Stimulated activated naive CD4-positive, alpha-beta T cell (primary cell): ENCODE measurements around the gene LMO3.

Experiments
- DNase-seq, 6 experiments: peaks; one replicate each; lab custom pipeline; 2025; lab: John Stamatoyannopoulos, UW

LMO3 gene

DNA sequence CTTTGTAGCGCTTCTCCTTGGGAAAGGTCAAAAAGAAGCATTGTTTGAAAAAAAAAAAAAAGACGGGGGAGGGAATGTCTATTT, at the start of gene LMO3:
LMO3 (minus strand) TSS at position 46 of the 84 bp plus-strand sequence. CDS start 5,302 bp downstream, outside the sequence.
- no peak for DNase-seq

- DNase-seq: no peak
These were observed 30.6 kb upstream of the LMO3 start for GRCh38 chr12:16636435-16637055.

DNA sequence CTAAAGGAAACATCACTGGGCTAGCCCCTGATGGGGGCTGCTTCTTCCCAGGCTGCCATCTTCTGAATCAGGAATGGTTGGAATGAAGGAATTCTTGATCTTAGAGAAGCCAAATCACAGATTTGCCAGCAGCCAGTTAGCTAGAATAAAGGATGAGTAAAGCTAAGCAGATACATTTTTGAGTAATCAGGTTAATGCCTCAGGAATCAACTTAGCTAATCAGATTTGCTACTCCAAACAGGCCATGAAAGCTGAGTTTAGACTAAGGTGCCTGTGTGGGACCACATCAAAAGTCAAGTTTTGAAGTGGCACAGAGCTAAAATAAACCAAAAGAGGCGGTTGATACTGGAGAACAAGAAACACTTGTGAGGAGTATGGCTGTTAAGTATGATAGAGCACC, 28.8 kb upstream of the LMO3 start:
- DNase-seq: no peak

DNA sequence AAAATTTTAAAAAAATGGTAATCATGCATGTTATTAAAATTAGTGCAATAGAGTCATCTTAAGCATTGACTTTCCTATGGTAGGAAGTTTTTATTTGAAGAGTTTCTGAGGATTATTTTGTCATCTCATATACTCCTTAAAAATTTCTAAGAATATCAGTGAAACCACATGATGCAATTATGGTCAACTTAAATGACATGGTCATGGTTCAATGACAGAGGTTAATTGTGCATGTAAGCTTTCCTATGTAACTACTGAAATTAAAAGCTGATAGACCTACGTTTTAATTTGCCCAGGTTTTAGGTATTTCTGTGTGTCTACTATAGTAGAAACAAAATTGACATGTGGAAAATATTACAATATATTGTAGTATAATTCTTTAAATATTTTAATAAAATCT, 21.0 kb upstream of the LMO3 start:
- DNase-seq: no peak

DNA sequence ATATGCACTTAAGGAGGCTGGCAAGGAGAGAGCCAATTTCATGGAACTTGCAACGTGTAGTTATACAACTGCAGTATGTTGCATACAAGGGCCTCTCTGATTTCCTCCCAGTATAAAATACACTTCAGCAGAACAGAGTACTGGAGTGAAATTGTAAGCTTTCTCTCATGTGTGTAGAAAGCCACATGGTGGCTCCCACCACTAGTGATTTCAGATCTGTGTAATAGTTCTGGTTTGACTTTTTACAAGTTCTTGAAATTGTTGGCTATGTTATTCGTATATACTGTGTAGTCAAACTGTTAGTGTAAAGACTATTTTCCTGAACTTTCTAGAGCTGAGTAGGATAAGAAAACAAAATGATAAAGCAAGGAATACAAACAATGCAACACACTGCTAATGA, 16.4 kb upstream of the LMO3 start:
- no peak for DNase-seq

- DNase-seq: no peak
These were observed 13.6 kb upstream of the LMO3 start for GRCh38 chr12:16619537-16619936.

GRCh38 chr12:16618256-16618655, 12.3 kb upstream of the LMO3 start:
- DNase-seq: no peak

DNA sequence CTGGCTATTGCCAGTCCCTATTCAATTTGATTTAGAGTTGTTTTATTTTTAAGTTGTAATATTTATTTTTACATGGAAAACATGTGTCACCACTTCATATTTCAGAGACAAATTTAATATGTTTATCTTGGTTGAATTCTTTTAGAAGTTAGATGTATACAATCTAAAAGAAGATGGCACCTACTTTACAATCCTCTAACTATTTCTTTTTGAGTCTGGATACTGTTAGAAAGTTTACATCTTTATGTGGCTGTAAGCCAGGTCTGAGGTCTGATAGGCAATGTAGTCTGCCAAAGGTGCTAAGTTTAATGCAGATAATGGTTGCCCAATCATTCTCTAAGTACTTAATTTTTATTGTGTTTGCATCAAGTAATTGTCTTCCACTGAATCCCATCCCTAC, 7.2 kb upstream of the LMO3 start:
- DNase-seq: no peak

- DNase-seq: no peak
These were observed 6.7 kb upstream of the LMO3 start for GRCh38 chr12:16612647-16613046.

DNA sequence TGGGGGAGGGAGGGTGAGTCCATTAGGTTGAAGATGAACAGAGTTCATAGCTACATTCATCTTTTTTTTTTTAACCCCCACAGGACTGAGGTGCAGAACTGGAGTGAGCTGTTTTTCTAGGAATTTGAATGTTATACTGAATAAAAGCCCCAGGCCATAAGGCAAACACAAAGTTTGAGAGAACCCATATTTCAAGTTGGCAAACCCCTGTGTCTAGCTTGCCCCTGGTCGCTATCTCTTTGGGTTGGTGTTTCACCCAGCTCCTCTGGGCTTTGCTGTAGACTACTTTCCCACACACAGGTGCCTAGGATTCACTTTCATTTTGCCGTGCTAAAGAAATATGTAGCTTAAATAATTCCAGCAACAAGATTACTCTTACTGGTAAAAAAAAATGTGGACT, 5.2 kb upstream of the LMO3 start:
- DNase-seq: no peak

GRCh38 chr12:16610743-16611142, 4.8 kb upstream of the LMO3 start:
- no peak for DNase-seq

DNA sequence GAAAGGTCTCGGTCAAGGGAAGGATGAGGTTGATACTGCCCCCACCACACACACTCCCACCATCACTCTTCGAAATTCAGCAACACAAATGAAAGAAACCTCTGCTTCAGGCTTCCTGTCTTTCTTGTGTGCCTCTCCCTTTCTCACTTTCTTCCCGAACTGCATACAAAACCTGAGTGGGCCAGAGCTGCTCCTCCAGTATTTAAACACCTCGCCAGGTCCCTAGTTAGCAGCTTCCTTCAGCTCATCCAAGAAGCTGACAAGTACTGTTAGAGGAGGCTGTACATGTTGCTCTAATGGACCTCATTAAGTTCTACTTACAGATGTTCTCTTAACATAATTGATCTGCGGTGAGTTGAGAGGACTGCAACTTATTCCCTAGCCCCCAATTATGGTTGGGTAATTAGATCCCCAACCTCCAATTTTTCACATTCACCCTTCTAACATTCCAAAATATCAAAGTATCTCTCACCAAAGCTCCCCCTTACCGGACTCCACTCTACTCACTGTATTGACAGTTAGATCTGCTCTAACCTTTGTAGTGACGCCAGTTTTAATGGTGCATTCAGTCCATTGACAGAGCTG, 4.1 kb upstream of the LMO3 start:
- no peak for DNase-seq

GRCh38 chr12:16608946-16609539, 3.1 kb upstream of the LMO3 start:
- no peak for DNase-seq

DNA sequence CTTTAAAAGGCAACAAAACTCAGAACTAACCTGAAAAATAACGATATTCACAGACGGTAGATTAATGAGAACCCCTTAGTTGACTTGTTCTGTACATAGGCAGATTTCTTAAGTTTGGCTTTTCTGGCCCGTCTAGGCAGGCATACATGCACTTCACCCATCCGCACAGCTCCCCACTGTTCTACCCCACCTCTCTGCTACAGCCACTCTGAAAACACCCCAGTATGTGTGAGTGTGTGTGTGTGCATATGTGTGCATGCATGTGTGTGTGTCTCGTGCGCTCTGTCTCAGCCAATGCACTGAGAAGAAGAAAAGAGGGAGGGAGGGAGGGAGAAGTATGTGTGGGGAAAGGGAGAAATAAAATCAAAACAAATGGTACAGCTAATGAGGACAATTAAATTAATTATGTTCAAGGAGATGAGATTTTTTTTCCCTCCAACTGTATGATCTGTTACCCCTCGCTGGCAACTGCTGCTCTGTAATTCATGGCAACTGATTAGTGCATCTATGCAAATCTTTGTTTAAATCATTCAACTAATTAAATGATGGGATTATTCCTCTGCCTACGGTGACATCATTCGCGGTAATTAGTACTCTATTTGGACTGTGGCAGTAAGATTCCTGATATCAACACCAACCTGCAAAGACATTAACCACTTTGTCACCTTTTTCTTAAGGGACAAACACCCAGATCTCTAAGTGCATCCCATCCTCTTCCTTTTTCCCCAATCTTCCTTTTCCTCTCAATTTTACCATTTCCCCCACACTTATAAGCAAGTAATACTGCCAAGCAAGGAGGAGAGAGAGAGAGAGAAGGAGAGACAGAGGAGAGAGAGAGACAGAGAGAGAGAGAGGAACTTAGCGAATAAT, 2.2 kb upstream of the LMO3 start:
- DNase-seq: no peak

GRCh38 chr12:16606991-16607390, 1.0 kb upstream of the LMO3 start:
- no peak for DNase-seq

- no peak for DNase-seq
These were observed 363 bp upstream of the LMO3 start for GRCh38 chr12:16606201-16606849.

GRCh38 chr12:16605642-16606116, 283 bp downstream of the LMO3 start:
- DNase-seq: no peak

GRCh38 chr12:16604596-16605252, 1.2 kb downstream of the LMO3 start:
- no peak for DNase-seq

DNA sequence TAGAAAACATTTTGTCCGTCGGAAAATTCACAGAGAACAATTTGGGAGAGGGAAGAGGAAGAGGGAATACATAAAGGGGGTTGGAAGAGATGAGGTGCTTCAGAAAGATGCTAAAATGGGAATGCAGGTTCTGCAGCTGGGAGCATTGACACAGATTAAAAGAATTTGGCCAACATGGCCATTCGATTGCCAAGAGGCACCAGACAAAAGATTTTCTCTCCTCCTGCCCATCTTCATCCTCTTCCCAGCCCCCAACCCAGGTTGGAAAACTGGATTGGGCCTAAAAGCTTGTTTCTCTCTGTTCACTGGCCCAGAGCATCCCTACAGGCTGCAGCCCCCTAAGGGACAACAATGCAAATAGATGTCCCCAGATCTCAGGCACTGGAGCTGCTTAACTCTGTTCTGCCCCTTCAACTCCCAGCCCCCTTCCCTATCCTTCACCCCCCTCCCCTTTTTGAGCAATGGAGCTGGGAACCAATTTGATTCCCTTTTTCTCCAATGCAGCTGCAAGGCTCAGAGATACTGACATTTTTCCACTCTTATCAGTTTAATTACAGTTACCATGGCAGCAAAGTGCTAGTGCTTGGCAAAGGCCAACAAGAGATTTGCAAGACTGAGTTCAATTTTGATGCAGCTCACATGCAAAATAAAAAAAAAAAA, 1.9 kb downstream of the LMO3 start:
- DNase-seq: no peak

- no peak for DNase-seq
These were observed 2.6 kb downstream of the LMO3 start for GRCh38 chr12:16603260-16603915.

DNA sequence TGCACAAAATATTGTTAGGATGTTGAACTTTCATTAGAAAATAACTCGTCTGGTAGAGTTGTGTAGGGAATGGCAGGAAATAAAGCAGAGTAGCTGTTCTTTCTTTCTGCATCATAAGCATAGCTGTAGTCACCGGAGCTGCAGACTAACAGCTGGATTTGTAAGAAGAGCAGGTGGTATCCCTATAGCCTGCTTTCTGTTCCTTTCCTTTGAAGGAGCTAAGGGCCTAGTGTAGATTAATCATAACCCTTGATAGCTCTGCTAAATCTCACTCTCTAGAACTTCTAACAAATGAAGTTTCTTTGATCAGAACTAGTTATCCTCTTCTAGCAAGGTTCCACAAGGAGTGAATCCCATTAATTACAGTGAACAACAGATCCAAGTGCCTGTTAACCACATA, 3.5 kb downstream of the LMO3 start:
- no peak for DNase-seq
